Stimulated activated naive CD8-positive, alpha-beta T cell treated with anti-CD3 and anti-CD28 coated beads, Interleukin-15, Interleukin-2, amounts not matched to agents 100 U/mL and 50 U/mL, for 24 hours (primary cell): ENCODE results near the gene MYO5B.
"Not testable (repeated sequence)": the region's sequence is repeated elsewhere in the genome, so short reads cannot be mapped to it uniquely, and the experiment has no call there.

Experiments used
- ATAC-seq: fragments of 150-1000 bp; cut with Tn5 transposase; one replicate; pipeline ENCODE4 v1.10.0; 2021
- DNase-seq: peaks from one replicate; pipeline ENCODE4 v3.0.0; 2021

MYO5B gene

GRCh38 chr18:49789560-49790134 lies 405.3 kb downstream of the MYO5B start:
- DNase-seq = not testable (repeated sequence)
- peak; percentile 61 for ATAC-seq

- peak; percentile 59 for ATAC-seq
- no peak for DNase-seq
Measured at GRCh38 chr18:49788327-49788898, 406.5 kb downstream of the MYO5B start.

- no peak for ATAC-seq
- DNase-seq = no peak
Measured at GRCh38 chr18:49786019-49786720, 408.8 kb downstream of the MYO5B start.

GRCh38 chr18:49784427-49785185 lies 410.3 kb downstream of the MYO5B start:
- DNase-seq = no peak
- ATAC-seq = no peak

GRCh38 chr18:49783631-49784030 lies 411.3 kb downstream of the MYO5B start:
- ATAC-seq, DNase-seq: not testable (repeated sequence)

GRCh38 chr18:49778826-49779465 lies 416.0 kb downstream of the MYO5B start:
- DNase-seq = no peak
- ATAC-seq = no peak
